Activated CD4-positive, alpha-beta T cell treated with anti-CD3 and anti-CD28 coated beads, Interleukin-2, amount 50 U/mL, for 24 hours (primary cell): ENCODE results near the gene A1CF.
"Not testable (repeated sequence)": the region's sequence is repeated elsewhere in the genome, so short reads cannot be mapped to it uniquely, and the experiment has no call there.

ENCODE experiments used
- DNase-seq, 2 donors: peaks; one replicate each; pipeline ENCODE4 v3.0.0-alpha.2; 2020; ENCODE audit warnings: low read depth in 1 of 2, low spot score in 1 of 2

The A1CF gene, protein sequence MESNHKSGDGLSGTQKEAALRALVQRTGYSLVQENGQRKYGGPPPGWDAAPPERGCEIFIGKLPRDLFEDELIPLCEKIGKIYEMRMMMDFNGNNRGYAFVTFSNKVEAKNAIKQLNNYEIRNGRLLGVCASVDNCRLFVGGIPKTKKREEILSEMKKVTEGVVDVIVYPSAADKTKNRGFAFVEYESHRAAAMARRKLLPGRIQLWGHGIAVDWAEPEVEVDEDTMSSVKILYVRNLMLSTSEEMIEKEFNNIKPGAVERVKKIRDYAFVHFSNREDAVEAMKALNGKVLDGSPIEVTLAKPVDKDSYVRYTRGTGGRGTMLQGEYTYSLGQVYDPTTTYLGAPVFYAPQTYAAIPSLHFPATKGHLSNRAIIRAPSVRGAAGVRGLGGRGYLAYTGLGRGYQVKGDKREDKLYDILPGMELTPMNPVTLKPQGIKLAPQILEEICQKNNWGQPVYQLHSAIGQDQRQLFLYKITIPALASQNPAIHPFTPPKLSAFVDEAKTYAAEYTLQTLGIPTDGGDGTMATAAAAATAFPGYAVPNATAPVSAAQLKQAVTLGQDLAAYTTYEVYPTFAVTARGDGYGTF

GRCh38 chr10:50885097-50885859 is at the start of gene A1CF:
A1CF (minus strand) TSS chr10:50885627; CDS start chr10:50859940, 25,687 bp downstream.
- no peak for DNase-seq

DNA sequence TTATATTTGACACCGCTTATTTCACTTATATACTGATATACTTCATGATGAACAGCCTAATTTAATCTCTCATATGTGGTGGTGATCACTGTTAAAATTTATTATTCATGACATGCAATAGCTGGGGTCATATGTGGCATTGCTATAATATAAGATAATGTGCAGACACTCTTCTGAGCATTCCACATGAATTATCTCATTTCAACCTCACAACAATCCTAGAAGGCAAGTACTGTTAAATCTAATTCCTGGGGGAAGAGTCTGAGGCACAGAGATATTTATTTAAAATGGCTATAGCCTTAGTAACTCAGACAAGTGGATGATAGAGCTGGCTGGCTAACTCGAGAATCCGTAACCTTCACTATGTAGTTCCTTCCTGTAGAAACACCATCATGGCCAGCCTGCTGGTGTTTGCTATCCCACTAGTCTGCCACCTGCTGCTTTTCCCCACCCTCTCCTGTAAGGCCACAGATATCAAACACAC is 46.6 kb upstream of the A1CF start:
- no peak for DNase-seq

GRCh38 chr10:50929670-50930069 is 44.2 kb upstream of the A1CF start:
- DNase-seq, result no peak

DNA sequence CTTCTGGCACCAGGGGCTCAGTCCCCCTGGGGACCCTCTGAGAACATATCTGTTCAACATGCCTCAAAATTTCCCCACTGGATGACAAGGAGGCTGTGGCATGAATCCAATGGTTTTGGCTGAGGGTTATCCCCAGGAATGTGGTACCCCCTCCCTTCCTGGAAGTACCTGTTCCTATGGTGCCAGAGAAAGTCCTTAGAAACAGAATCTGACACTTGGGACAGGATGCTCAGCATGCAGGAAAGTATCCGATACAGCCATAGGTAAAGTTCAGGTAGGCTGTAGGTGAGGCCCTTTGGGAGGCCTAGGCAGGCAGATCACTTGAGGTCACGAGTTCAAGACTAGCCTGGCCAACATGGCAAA is 42.7 kb upstream of the A1CF start:
- no peak for DNase-seq

- no peak for DNase-seq
These were observed 42.2 kb upstream of the A1CF start for GRCh38 chr10:50927522-50928189.

GRCh38 chr10:50923471-50923870 is 38.0 kb upstream of the A1CF start:
- DNase-seq, result not testable (repeated sequence)

- no peak for DNase-seq
These were observed 33.6 kb upstream of the A1CF start for GRCh38 chr10:50919010-50919409.

DNA sequence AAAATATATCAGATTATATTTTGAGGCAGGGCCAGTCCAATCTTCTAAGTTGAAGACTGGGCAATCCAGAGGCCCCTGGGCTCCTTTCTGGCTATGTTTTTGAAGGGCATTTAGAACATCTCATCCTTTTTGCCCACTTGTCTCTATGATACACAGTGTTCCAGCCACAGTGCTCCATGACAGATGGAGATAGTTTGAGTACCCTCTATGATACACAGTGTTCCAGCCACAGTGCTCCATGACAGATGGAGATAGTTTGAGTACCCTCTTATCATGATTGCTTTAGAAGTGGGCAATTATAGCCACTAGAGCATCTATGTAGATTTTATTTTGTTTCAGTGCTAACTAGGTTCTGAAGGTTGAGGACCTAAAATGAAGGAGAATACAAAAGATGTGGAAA is 33.1 kb upstream of the A1CF start:
- no peak for DNase-seq

DNA sequence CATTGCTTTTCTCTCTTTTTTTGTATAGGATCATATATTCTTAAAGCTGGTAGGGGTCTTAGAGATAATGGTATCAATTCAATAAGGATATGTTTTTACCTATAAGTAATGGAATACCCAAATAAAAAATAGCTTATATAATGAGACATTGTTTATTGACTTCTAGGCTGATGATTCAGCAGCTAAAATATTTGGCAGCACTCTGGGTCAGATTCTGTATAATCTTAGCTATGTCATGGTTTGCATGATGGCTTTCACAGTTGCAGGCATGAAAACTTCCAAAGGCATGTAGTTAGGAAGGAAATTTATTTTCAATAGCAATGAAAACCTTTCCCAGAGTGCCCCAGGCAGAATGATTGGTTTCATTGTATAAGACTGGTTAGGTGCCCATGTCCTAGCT is 32.1 kb upstream of the A1CF start:
- no peak for DNase-seq

- no peak for DNase-seq
These were observed 24.0 kb upstream of the A1CF start for GRCh38 chr10:50909334-50910014.

DNA sequence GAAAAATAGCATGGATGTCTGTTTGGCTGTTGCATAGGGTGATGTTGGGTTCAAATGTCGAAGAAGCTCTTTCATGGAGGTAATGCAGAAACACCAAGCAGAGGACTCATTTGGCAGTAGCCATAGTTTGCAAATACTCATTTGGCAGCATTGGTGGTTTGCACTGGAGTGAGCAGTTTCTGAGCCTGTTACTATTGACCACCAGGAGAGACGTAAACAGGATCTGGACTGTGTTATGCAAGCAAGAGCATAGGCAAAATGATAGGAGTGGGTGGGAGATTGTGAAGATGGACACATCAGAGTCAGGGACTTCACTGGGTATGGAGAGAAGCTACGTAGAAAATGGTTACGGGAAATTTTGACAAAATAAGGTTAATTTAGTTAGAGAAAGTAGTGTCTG is 22.9 kb upstream of the A1CF start:
- DNase-seq, result no peak

- not testable (repeated sequence) for DNase-seq
These were observed 20.4 kb upstream of the A1CF start for GRCh38 chr10:50905797-50906196.

DNA sequence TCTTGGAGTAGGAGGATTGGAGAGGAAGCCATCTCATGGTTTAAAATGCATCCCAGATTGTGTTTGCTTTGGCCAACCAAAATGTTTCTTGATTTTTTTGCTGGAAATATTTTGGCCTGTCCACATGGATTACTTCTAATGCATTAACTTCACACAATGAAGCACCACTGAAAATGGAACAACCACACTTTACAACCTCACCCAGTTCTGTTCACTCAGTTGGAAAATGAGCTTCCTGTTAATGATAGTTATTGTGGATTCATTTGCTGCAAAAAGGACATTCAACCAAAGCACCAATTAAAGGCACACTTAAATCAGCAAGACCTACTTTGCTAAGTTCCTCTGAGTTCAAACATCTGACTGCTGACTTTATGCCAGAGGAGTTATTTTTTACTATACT is 11.3 kb upstream of the A1CF start:
- DNase-seq, result no peak

- DNase-seq, result no peak
These were observed 8.9 kb upstream of the A1CF start for GRCh38 chr10:50894312-50894711.

GRCh38 chr10:50892467-50892866 is 7.0 kb upstream of the A1CF start:
- DNase-seq, result no peak

DNA sequence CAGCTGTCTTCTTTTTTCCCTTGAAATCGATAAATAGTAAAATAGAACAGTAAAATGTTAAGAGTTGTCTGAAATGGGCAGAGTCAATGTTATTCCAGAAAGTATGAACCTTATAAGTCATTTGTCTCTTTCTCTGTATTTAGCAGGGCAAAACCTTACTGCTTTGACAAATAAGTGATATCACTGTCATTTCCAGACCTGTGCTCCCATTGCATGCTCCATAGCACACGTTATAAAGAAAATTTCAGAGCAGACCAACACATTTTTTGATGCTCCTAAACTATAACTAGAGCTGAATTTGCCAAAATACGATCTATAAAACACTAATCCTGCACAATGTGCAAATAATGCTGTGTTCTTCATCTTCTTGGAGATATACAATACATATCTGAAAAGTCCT is 1.1 kb downstream of the A1CF start:
- no peak for DNase-seq

GRCh38 chr10:50883629-50884028 is 1.8 kb downstream of the A1CF start:
- DNase-seq, result no peak

DNA sequence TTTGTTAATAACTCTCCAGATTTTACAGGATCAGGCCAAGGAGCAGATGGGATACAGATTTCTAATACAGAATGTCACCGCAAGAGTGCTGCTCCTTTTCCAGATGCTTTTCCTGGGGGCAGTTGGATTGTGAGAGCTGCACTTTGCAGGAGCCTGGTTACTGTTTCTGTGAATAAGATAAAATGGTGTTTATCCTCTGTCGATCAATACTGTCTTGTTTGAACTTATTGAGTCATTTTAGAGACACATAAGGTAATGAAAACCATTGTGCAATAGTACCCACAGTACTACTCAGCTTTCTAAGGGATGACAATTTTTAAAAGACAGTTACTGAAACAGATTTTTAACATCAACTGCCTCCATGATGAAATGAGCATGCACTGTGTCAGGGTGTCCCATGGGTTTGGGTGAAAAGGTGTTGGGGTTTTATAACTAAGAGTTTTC is 2.9 kb downstream of the A1CF start:
- no peak for DNase-seq

- not testable (repeated sequence) for DNase-seq
These were observed 4.4 kb downstream of the A1CF start for GRCh38 chr10:50881046-50881445.

DNA sequence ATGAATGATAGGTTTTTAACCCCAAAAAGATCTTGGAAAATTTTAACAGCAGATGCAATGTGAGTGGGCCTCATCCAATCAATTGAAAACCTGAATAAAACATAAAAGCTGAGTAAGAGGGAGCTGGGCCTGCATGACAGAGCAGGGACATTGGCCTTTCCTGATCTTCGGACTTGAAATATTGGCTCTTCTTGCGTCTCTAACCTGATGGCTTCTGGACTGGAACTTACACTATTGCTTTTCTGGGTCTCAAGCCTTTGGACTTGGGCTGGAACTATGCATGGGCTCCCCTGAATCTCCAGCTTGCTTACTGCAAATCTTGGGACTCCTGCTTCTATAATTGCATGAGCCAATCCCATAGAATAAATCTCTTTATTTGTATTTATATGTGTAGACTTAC is 9.0 kb downstream of the A1CF start:
- no peak for DNase-seq

DNA sequence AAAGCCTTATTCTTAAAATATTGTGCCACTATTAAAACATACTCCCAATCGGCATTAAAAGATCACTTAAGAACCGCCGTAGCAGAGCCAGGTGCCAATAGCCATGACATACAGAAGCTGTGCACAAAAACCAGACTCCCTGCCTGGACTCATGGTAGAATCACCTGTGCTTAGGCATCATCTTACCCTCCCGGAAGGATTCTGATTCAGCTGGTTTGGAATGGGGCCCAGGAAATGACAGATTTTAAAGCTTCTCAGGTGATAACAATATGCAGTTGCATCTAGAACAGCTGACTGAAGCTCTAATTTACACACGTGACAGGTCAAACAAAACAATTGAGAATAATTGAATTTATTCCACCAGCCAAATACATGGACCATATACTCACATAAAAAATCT is 10.7 kb downstream of the A1CF start:
- no peak for DNase-seq
